Fibroblast of peridontal ligament (primary cell): Measurements from ENCODE around the gene PRKAG2.

Source experiments
- DNase-seq: peaks from one replicate; pipeline ENCODE4 v3.0.0-alpha.2; 2010; ENCODE audit errors: extremely low read depth

PRKAG2 gene

GRCh38 chr7:151744656-151745638 is 132.0 kb downstream of the PRKAG2 start:
- peak; percentile 49 for DNase-seq

- no peak for DNase-seq
These were observed 132.8 kb downstream of the PRKAG2 start for GRCh38 chr7:151744051-151744580.

- DNase-seq: no peak
These were observed 133.4 kb downstream of the PRKAG2 start for GRCh38 chr7:151743481-151743983.

GRCh38 chr7:151742713-151743480 is 134.0 kb downstream of the PRKAG2 start:
- no peak for DNase-seq

GRCh38 chr7:151741585-151741984 is 135.3 kb downstream of the PRKAG2 start:
- DNase-seq: no peak

GRCh38 chr7:151740081-151740851 is 136.6 kb downstream of the PRKAG2 start:
- DNase-seq: no peak

GRCh38 chr7:151738925-151739324 is 138.0 kb downstream of the PRKAG2 start:
- DNase-seq: no peak

GRCh38 chr7:151736403-151736909 is 140.5 kb downstream of the PRKAG2 start:
- DNase-seq: peak; percentile 99

- DNase-seq: no peak
These were observed 141.0 kb downstream of the PRKAG2 start for GRCh38 chr7:151735851-151736402.

- DNase-seq: no peak
These were observed 141.6 kb downstream of the PRKAG2 start for GRCh38 chr7:151735186-151735850.

- DNase-seq: no peak
These were observed 143.9 kb downstream of the PRKAG2 start for GRCh38 chr7:151732834-151733592.

- no peak for DNase-seq
These were observed 144.6 kb downstream of the PRKAG2 start for GRCh38 chr7:151732292-151732691.

- DNase-seq: no peak
These were observed 145.9 kb downstream of the PRKAG2 start for GRCh38 chr7:151731022-151731441.

- no peak for DNase-seq
These were observed 146.3 kb downstream of the PRKAG2 start for GRCh38 chr7:151730591-151730990.

GRCh38 chr7:151729521-151729921 is 147.4 kb downstream of the PRKAG2 start:
- DNase-seq: no peak

GRCh38 chr7:151728746-151729145 is 148.2 kb downstream of the PRKAG2 start:
- no peak for DNase-seq

GRCh38 chr7:151728286-151728660 is 148.6 kb downstream of the PRKAG2 start:
- no peak for DNase-seq

GRCh38 chr7:151727579-151728285 is 149.2 kb downstream of the PRKAG2 start:
- DNase-seq: peak; percentile 94
